Panc1 (cell line): ENCODE measurements around the gene NPFF.

Source experiments
- POLR2AphosphoS5 ChIP-seq: IDR thresholded peaks from 2 replicates; pipeline ENCODE4 v1.6.1; 2012; ENCODE audit warnings: mild to moderate bottlenecking, low read depth, low read length, moderate library complexity
- TF ChIP-seq, protein P1 (sequence below), 2 experiments: IDR thresholded peaks; 2 replicates each; pipeline ENCODE4 v1.6.1; 2011 to 2012; ENCODE audit warnings: low read depth in 2 of 2, control low read depth in 1 of 2, low read length in 1 of 2, mild to moderate bottlenecking in 1 of 2, moderate library complexity in 1 of 2; ENCODE audit not compliant: insufficient read depth in 1 of 2
- TF ChIP-seq, protein P2 (sequence below): fragments of 450-650 bp; IDR thresholded peaks from 2 replicates; pipeline ENCODE4 v1.5.1; 2017; ENCODE audit warnings: mild to moderate bottlenecking

DNA sequence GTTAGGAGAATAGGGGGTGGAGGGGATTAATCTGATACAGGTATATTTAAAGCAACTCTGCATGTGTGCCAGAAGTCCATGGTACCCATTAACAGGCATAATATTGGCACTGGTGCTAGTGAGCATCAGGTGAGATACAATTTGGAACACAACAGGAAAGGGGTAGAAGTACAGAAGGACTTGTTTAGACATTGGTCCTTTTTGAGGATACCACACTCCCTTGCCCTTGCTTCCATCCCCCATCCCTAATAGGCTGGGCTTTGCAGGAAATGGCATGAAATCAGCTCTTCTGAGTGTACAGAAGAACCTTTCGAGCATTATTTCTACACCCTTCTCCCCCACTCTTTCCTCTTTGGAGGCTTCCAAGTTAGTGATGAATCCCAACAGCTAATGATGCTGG is 39.0 kb downstream of the NPFF start:
- TF ChIP-seq, protein P1, sequence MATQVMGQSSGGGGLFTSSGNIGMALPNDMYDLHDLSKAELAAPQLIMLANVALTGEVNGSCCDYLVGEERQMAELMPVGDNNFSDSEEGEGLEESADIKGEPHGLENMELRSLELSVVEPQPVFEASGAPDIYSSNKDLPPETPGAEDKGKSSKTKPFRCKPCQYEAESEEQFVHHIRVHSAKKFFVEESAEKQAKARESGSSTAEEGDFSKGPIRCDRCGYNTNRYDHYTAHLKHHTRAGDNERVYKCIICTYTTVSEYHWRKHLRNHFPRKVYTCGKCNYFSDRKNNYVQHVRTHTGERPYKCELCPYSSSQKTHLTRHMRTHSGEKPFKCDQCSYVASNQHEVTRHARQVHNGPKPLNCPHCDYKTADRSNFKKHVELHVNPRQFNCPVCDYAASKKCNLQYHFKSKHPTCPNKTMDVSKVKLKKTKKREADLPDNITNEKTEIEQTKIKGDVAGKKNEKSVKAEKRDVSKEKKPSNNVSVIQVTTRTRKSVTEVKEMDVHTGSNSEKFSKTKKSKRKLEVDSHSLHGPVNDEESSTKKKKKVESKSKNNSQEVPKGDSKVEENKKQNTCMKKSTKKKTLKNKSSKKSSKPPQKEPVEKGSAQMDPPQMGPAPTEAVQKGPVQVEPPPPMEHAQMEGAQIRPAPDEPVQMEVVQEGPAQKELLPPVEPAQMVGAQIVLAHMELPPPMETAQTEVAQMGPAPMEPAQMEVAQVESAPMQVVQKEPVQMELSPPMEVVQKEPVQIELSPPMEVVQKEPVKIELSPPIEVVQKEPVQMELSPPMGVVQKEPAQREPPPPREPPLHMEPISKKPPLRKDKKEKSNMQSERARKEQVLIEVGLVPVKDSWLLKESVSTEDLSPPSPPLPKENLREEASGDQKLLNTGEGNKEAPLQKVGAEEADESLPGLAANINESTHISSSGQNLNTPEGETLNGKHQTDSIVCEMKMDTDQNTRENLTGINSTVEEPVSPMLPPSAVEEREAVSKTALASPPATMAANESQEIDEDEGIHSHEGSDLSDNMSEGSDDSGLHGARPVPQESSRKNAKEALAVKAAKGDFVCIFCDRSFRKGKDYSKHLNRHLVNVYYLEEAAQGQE (IDR thresholded peaks at IDR 0.05; ENCODE audit: insufficient read depth in 1 of 2, low read depth in 2 of 2, low read length in 1 of 2): no peak
- TF ChIP-seq, protein P2, sequence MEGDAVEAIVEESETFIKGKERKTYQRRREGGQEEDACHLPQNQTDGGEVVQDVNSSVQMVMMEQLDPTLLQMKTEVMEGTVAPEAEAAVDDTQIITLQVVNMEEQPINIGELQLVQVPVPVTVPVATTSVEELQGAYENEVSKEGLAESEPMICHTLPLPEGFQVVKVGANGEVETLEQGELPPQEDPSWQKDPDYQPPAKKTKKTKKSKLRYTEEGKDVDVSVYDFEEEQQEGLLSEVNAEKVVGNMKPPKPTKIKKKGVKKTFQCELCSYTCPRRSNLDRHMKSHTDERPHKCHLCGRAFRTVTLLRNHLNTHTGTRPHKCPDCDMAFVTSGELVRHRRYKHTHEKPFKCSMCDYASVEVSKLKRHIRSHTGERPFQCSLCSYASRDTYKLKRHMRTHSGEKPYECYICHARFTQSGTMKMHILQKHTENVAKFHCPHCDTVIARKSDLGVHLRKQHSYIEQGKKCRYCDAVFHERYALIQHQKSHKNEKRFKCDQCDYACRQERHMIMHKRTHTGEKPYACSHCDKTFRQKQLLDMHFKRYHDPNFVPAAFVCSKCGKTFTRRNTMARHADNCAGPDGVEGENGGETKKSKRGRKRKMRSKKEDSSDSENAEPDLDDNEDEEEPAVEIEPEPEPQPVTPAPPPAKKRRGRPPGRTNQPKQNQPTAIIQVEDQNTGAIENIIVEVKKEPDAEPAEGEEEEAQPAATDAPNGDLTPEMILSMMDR: no peak
- no peak for TF ChIP-seq POLR2AphosphoS5
